GM12892 (cell line): ENCODE data around the gene SIK3.

ENCODE experiments used
- POLR2A ChIP-seq: IDR thresholded peaks from 2 replicates; pipeline ENCODE4 v1.6.1; 2011; ENCODE audit warnings: low read depth, low read length, control low read depth
- TAF1 ChIP-seq: IDR thresholded peaks from 2 replicates; pipeline ENCODE4 v1.6.1; 2011; ENCODE audit warnings: low read depth, mild to moderate bottlenecking, control low read depth, low read length, borderline replicate concordance

GRCh38 chr11:117080370-117080769 is 17.9 kb downstream of the SIK3 start:
- no peak for TF ChIP-seq TAF1
- no peak for TF ChIP-seq POLR2A
